GM21717 (cell line): ENCODE results near the gene FIG4.
"Not testable (repeated sequence)": the region's sequence is repeated elsewhere in the genome, so short reads cannot be mapped to it uniquely, and the experiment has no call there.

Experiments
- ATAC-seq: cut with Tn5 transposase; IDR thresholded peaks from one replicate; pipeline ENCODE4 v1.9.1; 2021; ENCODE audit warnings: mild to moderate bottlenecking, moderate library complexity; ENCODE audit not compliant: unreplicated experiment

Gene FIG4

DNA sequence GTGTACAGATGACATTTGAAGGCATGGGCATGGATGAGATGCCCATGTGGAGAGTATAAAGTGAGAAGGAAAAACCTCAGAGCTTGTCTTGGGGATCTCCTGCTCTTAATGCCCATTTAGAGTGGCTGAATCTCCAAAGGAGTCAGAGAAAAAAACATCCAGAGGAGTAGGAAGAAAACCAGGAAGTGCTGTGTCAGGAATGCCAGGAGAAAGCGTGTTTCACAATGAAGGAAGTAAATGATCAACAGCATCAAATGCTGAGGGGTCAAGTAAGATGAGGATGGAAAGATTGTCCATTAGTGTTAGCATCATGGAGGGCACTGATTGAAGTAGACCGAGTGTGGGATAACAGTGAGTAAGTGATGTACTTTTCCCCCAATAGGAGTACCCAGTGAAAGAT is 56.1 kb downstream of the FIG4 start:
- ATAC-seq = no peak

GRCh38 chr6:109759098-109759955 is 68.2 kb downstream of the FIG4 start:
- ATAC-seq = no peak

- no peak for ATAC-seq
Measured at GRCh38 chr6:109760208-109760607, 69.1 kb downstream of the FIG4 start.

GRCh38 chr6:109762166-109762565 is 71.1 kb downstream of the FIG4 start:
- ATAC-seq = no peak

- ATAC-seq = no peak
Measured at GRCh38 chr6:109762769-109763441, 71.8 kb downstream of the FIG4 start.

DNA sequence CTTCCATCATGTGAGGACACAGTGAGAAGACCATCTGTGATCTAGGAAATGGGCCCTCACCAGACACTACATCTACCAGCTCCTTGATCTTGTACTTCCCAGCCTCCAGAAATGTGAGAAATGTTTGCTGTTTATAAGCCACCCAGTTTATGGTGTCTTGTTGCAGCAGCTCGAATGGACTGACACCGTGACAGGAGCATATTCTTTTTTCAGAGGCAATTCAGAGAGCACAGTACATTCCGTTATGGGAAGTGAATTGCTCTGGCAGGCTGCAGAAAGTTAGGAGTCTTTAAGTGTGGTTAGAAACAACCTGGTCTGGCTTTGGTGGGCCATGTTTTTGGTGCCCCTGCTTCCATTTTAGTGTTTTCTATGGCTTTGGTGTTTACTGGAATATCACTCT is 75.1 kb downstream of the FIG4 start:
- no peak for ATAC-seq

DNA sequence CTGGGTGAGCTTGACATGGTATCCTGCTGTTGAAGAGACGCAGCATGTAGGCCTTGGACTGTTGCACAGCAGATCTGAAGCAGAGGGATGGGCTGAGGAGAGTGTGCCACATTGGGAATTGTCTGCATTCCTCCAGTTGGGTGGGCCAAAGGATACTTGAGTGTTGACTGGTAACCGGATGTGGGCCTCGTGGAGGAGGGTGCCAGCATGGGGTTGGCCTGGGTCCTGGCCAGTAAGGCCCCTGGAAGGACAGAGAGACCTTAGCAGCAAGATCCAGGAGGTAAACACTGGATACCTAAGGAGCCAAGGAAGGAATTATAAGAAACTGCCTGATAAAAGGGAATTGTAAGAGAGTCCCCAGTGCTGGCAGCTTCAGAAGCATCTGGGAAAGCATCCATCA is 76.9 kb downstream of the FIG4 start:
- ATAC-seq = no peak

DNA sequence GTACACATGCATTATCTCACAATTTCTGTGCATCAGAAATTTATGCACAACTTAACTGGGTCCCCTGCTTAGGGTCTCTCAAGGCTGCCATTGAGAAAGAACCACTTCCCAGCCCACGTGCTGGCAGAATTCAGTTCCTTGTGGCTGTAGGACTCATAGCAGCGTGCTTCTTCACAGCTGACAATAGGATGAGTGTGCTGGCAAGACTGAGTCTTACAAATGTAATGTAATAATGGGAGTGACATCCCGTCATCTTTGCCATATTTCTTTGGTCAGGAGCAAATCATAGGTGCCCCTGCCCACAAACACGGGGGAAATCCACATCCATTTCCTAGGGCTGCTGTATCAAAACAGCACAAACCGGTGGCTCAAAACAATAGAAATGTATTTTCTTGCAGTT is 77.4 kb downstream of the FIG4 start:
- no peak for ATAC-seq

- ATAC-seq = no peak
Measured at GRCh38 chr6:109769213-109769612, 78.1 kb downstream of the FIG4 start.

- no peak for ATAC-seq
Measured at GRCh38 chr6:109770047-109770446, 79.0 kb downstream of the FIG4 start.

- no peak for ATAC-seq
Measured at GRCh38 chr6:109770779-109771178, 79.7 kb downstream of the FIG4 start.

GRCh38 chr6:109771939-109772755 is 81.1 kb downstream of the FIG4 start:
- ATAC-seq = not testable (repeated sequence)

- ATAC-seq = no peak
Measured at GRCh38 chr6:109772883-109773431, 81.9 kb downstream of the FIG4 start.

GRCh38 chr6:109781001-109781400 is 89.9 kb downstream of the FIG4 start:
- ATAC-seq = no peak

DNA sequence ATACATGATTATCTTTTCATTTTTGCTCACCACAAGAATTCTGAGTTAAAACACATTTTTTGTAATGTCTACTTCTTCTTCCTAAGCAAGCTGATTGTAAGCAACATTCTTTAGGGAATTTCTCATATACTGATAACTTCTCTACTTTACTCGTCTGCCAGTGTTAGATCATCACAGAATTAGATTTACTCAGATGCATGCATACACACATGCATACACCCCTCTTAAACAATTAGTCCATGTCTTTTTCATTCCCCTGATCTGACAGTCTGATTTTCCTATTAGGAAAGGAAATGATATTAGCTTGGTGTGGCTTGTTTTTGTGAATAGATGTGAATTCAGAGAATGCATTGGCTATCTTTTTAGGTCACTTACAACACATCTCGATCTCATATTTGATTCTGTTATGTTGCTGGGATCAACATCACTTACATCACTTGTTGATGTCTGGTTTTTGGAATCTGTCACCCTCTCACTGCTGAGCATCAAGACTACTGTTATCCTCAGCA is 91.4 kb downstream of the FIG4 start:
- ATAC-seq = no peak

DNA sequence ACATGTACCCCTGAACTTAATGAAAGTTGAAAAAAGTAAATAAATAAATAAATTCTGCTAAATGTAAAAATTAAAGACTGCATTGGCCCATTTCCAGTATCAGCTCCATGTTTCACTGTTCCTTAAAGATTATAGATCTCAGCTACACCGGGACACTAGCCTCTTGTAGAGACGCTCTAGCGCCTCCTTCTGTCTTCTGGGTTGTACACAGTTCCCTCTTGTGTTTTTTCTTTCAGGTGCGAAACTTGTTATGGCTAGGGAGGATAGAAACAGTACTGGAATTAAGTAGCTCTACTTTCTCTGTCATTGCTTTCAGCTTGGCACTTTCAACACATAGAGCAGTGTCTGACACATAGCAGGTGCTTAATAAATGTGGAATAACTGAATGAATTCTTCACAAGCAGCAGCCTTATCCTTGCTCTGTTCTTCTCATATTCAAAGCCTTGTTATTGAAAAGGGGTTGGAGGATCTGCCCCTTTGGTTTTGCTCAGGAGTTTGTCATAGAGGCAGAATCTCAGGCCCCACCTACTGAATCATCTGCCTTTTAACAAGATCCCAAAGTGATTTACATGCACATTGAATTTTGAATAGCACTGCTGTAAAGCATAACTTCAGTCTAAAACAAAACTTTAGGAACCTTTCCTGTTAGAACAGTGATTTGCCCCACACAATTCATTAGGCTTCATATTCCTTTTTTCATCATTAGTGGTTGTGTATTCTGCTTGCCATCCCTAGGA is 92.3 kb downstream of the FIG4 start:
- no peak for ATAC-seq

DNA sequence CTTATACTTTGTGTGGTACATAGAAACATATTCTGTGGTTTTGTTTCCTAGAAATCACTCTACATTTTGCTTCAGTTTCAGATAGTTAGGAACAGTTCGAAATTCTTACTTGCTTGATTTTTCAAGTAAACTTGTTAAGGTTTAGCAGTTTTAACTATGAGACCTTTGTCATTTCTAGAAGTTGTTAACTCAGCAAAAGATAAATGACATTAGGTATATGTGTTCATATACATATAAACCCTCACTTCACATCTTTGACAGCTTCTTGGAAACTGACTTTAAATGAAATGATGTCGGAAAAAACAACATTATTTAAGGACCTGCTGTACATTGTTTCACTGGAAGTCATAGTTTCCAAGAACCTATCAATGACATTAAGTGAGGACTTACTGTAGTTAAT is 96.2 kb downstream of the FIG4 start:
- no peak for ATAC-seq

- ATAC-seq = no peak
Measured at GRCh38 chr6:109788687-109789086, 97.6 kb downstream of the FIG4 start.

- no peak for ATAC-seq
Measured at GRCh38 chr6:109790131-109790530, 99.0 kb downstream of the FIG4 start.

- no peak for ATAC-seq
Measured at GRCh38 chr6:109791301-109791700, 100.2 kb downstream of the FIG4 start.
